ENCODE results near the gene DEAF1.
A peak's percentile ranks its signal among the peaks of the same experiment; 100 is the strongest.
"Not testable (repeated sequence)": the region's sequence is repeated elsewhere in the genome, so short reads cannot be mapped to it uniquely, and the experiment has no call there.

Gene DEAF1

DNA sequence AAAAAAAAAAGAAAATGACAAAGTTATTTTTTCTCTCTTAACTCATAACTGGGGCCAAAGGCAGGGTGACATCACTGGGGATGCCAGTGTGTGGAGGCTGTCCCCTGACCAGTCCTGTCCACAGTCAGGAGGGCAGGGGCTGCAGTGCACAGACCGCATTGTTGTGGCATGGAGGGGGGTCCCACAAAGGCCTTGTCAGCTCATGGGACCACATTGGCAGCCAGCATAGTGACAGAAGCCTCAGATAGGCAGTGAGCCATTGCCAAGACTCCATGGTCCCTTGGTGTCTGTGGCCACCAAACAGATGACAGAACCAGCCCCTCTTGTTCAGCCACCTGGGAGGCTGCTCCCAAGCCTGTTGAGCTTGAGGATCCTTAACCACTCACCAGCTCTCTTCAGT is 4.7 kb upstream of the DEAF1 start:
- no peak for DNase-seq

DNA sequence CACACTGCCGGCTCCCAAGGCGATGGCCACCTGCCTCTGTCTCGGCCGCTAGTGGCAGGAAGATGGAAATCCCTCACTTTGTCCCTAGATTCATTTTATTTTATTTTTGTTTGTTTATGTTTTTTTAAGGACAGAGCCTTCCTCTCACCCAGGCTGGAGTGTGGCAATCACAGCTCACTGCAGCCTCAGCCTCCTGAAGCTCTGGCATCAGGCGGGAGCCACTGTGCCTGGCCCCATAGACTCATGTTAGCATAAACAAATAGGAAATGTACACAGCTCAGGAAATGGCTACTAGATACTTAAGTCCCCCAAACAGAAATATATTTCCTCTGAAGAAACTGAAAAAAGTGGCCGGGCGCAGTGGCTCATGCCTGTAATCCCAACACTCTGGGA is 4.1 kb upstream of the DEAF1 start:
- no peak for DNase-seq

DNA sequence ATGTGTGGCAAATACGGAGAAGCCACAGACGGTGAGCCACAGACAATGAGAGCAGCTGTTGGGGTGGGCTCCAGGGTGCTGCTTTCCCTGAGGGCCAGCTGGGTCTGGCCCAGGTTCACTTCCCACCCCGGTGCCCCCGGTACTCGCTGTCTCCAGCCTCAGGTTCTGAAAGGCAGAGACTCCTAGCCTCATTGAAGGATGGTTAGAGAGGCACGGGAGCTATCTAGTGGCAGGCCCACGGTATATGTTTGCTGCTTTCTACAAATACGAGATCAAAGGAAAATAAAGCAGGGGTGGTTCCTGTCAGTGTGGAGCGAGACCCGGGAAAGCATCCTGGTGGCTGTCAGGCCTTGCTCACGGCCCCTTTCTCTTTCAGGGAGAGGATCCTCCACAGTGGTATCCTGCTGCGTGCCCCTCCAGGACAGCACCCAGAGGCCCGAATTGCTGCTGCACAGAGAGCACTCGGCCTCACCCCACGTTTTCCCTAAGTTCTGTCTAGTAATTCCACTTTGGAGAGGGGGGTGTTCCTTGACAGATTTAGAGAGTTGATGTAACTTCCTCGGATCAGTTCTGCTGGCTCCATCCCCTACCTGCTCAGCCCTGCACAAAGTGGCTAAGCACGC is 3.6 kb upstream of the DEAF1 start:
- DNase-seq = no peak

DNA sequence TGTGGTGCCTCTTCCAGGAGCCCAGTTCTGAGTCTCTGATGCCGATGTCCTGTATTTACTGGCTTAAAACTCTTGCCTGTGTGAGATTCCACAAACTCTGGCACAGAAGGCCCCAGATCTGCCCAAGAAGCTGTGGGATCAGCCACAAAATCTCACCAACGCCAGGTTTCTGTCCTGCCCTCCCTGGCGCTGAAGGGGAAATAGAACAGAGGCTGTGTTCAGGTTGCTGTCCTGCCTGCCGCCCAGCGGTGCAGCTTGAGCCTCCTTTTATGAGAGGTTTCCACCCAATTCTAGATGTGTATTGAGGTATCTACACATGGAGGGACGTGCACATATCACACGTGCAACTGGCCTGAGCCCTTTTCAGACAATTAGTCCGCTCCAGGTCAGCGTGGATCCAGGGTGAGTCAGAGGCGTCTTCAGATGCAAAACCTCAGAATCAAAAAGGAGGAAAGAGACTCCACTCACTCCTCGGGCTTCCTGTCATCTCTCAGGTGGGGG is 2.8 kb upstream of the DEAF1 start:
- DNase-seq = no peak

DNA sequence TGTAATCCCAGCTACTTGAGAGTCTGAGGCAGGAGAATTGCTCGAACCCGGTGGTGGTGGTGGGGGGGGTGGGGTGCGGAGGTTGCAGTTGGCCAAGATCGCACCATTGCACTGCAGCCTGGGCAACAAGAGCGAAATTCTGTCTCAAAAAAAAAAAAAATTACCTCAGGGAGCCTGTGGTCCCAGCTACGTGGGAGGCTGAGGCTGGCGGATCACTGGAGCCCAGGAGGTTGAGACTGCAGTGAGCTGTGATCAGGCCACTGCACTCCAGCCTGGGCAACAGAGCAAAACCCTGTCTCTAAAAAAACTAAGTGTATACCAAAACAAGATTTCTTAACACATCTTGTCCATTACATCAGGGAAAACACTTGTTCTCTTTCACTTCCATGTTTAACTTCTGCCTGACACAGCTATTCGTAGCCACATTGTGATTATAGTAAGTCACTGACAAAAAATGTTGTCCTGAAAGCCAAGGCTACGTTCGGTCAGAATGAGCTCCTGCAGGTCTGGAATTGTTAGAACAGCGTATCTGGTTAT is 2.0 kb upstream of the DEAF1 start:
- DNase-seq = no peak

DNA sequence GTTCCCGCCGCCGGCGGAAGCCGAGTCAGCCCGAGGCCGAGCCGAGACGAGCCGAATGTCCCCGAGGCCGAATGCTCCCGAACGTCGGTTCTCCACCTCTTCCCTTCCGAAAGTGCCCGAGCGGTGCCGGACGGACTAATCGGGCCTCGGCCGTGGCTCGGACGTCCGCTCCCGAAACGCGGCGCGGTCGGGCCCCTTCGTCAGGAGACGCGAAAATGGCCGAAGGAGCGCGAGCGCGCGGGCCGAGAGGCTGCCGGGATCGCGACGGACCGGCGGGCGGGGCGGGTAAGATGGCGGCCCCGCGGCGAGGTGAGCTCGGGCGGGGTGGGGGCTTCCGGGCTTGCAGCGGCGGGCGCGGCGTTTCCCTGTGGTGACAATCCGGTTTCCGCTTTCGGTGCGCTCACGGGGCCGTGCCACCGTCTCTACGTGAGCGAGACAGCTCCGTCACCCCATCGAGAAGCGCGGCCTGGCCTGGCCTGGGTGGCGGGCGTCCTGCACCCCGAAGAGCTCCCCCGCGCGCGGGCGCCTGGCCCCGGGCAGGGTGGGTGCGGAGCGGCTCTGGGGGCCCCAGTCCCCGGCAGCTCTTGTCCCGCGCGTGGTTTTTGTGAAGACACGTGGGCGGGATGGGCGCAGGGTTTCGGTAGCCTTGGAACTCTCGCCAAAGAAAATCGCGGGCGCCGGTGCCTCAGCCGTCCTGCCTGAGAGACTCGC is 671 bp upstream of the DEAF1 start, which contains the start of gene TMEM80:
TSS of gene TMEM80 (plus strand) at position 279 of the 711 bp plus-strand sequence. CDS start at position 291, 12 bp downstream.
- peak; percentile 98 for DNase-seq

DNA sequence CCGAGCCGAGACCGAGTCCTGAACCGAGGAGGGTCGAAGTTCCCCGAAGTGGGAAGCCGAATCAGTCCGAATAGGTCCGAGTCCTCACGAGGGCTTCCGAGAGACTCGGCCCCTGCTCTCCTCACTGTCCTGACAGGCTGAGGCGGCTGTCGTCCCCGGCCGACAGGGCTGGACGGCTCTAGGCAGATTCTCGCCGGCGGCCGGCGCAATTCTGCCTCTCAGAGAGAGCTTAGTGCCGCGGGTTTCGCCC is 191 bp upstream of the DEAF1 start:
- DNase-seq = no peak

DNA sequence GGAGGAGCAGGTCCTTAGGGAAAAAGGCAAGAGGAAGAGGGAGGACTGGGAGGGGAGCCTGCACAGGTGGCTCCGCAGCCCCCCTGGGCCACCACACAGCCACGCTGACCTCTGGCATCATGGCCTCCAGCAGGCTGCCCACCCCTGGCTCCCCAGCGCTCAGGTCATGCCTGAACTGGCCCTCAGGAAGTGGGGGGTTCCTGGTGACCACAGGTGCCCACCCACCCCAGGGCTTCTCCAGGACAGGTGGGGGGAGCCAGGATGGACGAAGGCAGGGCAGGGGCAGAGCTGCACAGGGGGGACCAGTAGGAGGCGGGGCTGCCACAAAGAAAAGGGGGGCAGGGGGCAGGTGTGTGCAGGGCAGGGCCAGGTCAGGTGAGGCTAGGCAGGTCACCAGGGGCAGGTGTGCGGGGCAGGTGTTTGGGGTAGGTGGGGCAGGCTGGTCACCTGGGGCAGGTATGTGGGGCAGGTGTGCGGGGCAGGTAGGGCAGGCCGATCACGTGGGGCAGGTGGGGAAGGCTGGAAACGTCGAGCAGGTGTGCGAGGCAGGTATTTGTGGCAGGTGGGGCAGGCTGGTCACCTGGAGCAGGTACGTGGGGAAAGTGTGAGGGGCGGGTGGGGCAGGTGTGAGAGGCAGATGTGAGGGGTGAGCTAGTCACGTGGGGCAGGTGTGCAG is 997 bp downstream of the DEAF1 start:
- peak; percentile 53 for DNase-seq

DNA sequence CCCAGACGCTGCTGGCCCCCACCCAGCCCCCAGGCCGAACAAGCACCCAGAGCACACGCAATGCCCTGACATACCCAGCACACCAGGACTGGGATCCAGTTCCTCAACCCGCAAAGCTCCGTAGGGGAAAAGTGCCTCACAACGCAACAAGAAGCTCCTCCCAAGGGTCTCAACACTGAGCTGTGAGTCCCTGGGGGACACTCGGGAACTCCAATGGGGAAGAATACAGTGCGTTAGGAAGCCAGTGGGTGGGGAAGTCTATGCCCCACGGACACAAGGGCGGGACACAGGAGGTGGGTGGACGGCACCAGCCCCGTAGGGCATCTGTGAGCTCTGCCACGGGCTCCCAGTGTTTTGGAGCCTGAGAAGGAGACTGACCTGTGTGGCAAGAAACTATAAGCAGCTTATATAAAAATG is 1.6 kb downstream of the DEAF1 start:
- peak; percentile 55 for DNase-seq

DNA sequence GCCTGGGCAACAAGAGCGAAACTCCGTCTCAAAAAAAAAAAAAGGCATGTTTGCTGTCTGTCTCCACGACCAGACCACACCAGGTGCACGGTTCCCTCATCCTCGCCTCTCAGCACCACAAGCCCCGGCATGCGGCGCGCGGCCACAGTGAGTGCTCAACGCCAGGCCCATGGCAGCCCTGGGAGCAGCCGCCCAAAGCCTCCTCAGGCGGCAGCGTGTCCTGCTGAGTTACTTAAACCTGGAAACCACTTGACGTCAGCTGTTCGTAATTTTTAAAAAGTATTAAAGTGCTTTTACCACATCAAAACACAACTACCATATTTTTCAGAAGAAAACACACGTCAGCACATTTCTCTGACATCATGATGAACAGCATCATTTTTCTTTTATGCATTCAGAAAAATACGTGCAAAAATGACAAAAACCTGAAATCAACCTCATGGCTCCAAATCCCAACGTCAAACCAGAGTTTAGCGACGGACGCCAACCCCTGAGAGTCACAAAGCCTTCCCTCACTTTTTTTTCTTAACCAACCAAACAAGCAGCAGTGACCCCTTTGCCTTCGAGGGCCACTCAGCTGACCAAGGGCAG is 2.1 kb downstream of the DEAF1 start:
- DNase-seq = peak; percentile 60

DNA sequence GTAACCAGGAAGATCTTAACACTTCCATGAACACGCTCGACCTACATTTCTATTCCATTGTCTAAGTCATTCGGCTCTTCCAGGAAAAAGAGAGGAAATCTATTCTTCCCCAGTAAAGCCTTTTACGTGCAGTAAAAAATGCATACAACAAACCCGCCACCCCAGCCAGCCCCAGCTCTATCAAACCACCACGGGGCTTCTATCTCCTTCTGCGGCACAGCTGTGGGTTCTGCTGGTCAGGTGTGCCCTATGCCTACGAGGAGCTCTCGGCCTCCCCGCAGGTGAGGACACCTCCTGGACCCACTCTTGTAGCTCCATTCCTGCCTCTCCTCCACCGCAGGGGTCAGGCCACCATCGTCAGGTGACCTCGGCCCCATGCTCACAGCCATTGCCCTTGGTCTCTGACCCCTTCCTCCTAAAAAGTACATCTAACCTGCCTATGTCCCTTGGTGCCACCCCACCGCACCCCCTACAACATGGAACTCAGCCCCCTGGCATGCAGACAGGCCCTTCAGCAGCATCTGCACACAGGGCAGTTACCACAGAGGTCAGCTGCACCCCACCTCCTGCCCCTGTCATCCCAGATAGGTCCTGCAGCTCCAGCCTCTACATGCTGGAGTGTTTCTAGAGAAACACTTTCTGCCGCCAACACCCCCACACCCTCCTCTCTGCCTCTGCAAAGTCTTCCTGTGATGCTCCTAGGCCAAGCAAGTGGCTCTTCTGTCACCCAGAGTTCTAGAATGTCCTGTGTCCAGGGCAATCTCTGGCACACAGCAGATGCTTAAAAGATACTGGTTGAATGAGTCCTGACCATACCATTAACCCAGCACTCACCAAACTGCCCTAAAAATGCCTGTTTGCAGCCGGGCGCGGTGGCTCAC is 3.1 kb downstream of the DEAF1 start:
- no peak for DNase-seq

DNA sequence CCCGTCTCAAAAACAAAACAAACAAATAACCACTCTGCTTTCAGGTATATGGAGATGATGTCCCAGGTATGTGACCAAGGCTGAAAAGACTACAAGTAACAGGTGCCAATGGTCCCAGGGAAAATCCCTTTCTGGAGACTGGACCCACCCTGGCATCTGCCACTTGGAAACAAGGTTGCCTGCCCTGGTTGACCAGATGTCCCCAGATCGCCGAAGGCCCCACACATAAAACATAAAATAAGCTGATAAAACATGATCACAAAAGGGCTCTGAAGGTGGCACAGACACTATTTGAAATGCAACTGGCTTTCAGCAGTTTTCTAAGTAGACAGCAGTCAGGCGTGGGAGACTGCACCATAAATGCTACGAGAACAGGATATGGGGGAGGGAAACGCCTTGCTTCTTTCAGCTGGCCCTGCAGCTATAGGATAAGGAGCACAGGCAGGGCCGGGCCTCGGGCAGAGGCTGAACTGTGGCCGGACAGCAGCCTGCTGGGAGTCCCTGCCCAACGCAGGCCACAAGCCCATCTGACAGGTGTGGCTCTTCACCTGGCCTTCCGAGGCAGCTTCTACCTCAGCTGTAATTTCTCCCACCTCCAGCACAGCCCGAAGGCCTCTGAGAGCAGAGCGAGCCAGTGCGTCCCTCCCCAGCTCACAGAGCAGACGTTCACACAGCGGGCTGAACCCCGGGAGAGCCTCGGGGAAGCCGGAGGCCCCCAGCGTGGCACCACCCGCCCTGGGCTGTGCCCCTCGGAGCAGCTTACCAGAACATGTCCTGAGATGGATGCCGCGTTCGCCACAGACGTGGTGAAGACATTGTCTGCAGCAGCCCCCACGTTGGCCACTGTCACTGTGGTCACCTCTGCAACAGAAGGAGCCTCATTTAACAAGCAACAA is 4.0 kb downstream of the DEAF1 start:
- no peak for DNase-seq

DNA sequence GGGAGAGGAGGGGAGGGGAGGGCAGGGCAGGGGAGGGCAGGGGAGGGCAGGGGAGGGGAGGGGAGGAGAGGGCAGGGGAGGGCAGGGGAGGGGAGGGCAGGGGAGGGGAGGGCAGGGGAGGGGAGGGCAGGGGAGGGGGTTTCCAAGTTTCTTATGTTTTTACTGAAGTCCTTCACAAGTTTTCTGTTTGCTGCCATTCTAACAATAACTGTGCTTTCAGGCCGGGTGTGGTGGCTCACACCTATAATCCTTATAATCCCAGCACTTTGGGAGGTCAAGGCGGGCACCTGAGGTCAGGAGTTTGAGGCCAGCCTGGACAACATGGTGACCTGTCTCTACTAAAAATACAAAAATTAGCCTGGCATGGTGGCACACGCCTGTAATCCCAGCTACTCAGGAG is 4.8 kb downstream of the DEAF1 start:
- DNase-seq = not testable (repeated sequence)

DNA sequence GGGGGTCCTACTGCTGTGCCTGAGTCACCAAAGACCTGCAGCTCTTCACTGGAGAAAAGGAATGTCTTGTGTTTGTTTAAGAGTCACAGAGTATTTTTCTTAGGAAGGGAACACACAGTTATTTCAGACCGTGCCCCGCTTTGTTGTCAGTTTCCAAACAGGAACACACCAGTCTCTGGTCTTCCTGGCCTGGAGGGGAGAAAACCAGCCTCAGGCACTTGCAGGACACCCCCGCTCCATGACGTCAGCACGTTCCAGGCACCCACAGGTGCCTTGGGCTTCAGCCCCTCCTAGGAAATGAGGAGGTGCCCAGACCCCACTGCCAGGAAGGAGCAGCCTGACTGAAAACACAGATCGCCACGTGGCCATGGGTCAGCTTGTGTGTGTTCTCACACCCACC is 5.4 kb downstream of the DEAF1 start:
- DNase-seq = no peak

DNA sequence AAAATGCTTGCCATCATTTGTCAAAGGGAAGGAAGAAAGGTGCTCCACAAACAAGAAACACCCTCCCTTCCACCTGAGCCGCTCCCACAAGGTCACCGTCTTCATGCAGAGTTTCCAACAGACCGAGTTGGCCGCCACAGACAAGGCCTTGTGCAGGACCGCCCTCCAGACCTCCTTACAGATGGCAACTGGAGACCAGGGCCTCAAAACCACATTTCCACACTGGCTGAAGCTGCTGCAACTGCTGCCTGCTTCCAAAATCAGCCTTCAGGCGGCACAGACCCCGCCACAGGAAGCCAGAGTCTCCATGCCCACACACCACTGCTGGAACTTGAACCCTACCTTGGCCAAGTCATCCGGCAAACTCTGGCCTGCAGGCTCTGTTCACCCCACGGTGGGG is 6.3 kb downstream of the DEAF1 start:
- no peak for DNase-seq

DNA sequence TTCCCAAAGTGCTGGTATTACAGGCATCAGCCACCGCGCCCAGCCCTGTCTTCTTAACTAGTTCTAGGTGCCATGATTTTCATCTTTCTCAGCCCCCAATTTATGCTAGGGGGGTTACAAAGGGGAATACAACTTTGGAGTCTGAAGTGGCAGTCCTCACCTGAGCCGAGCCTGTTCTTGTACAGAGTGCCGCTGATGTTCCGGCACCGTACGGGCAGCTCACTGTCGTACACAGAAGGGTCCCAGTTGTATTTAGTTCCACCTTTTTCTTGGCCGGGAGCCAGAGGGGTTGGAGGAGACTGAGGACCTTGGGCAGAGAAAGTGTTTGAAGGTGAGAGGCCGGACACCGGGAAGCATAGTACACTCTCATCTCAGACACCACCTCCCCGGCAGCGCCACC is 7.3 kb downstream of the DEAF1 start:
- no peak for DNase-seq

DNA sequence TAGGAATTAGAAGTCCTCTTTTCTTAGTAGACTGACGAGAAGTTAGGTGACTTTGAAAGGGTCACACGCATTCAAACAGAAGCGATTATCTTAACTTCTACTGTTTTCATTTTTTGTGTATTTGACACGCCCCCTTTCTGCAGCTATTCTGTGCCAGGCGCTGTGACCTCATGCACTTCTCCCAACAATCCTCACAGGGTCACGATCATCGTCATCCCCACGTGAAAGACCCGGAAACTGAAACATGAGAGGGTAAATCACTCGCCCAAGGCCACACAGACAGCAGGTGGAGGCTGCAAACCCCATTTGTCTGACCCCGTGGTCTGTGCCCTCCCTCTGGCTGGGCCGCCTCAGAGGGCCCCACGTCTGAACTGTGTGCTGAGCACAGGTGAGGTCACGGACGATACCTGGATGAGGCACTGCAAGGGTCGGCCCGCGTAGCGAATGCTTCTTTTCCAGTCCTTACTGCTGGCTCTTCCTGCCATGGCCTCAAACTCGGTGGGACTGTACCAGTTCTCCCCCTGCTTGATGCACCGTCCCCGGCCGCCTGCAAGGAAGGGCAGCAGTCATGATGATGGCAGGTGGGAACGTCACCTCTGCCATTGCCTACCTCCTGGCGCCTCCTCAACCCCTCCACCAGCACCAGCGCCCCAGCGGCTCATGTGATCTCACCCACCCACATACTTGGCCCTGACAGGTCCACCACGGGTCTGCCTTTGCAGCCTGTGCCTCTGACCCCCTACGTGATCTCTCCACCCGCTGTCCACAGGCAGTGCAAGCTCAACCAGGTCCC is 8.4 kb downstream of the DEAF1 start:
- no peak for DNase-seq

DNA sequence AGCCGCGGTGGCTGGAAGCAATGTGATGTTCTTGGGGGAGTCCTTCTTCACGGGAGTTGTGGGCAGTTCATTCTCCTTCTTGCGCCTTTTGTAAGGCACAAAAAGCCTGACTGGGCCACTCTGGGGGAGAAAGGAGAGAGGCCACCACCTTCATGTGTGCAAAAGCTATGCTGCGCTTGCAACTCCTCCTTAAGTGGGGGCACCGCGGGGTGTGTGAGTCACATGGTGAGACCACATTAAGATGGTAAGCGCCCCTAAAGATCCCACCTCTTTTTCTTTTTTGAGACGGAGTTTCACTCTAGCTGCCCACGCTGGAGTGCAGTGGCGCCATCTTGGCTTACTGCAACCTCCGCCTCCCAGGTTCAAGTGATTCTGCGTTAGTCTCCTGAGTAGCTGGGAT is 14.1 kb downstream of the DEAF1 start:
- DNase-seq = peak; percentile 69

DNA sequence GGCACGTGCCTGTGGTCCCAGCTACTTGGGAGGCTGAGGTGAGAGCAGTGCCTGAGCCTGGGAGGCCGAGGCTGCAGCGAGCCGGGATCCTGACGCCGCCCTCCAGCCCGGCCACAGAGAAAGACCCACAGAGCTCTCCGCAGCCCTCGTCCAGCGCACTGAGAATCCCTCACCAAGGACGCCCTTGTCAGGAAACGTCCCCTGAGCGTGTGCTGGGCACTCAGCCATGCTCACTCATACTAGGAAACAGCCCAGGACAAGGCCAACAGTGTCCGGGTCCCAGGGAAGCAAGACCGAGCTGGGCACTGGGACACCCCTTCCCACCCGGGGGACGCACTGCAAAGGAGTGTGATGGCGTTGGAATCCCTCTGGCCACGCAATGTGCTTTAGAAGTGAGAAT is 14.5 kb downstream of the DEAF1 start:
- DNase-seq = no peak
